ENCODE data around the gene GDPD5. TPM values are rescaled to one million over a fixed set of nuclear protein-coding genes. Genes with fewer than 3 reads are reported as not detected.
A peak's percentile ranks its signal among the peaks of the same experiment; 100 is the strongest.

The GDPD5 gene
- total and polyA plus RNA-seq, 2 donors (not counting 3 experiments of a cell fraction or from before 2014, with no cell fraction given), result 60.2 to 79.2 TPM

- intact Hi-C loops (cut with micrococcal nuclease) (no loop called here), dilution Hi-C loops (cut with MboI; ENCODE audit: extremely low pct_ligation_motif_present, low sequenced_read_pairs) (no loop called here)
- TSS peak; percentile 19 for BruUV-seq (replicated peaks)
- Histone ChIP-seq H4K20me1 (replicated peaks; ENCODE audit: control insufficient read depth, extremely low read depth, insufficient read depth, low read length) (no peaks in the 10 kb centered on the region), H3K9me1 (replicated peaks; ENCODE audit: control insufficient read depth, extremely low read depth, insufficient read depth, low read length) (no peaks in the 10 kb centered on the region), H3K4me1 (ENCODE audit: control insufficient read depth, extremely low read depth, insufficient read depth, low read length) (peaks cover 5% of the 10 kb centered on the region), H3K27me3 (ENCODE audit: control insufficient read depth in 2 of 2, insufficient read depth in 2 of 2, low read length in 2 of 2) (peaks cover 25 to 26% of the 10 kb centered on the region in 2 experiments), H3K4me2 (ENCODE audit: insufficient read depth, low read length) (no peak overlapping the region), H3K36me3 (ENCODE audit: control insufficient read depth in 2 of 2, extremely low read depth in 1 of 2, insufficient read depth in 2 of 2, low read length in 2 of 2) (peaks cover 0 to 34% of the 10 kb centered on the region in 2 experiments), H3K4me3 (replicated peaks in 1 of 3; ENCODE audit: insufficient read depth in 1 of 3, low read depth in 1 of 3, low read length in 3 of 3) (no peak overlapping the region), H3K9ac (replicated peaks; ENCODE audit: extremely low read depth, insufficient read depth, low read length) (no peak overlapping the region), H3K79me2 (ENCODE audit: control insufficient read depth, insufficient read depth, low read length) (no peaks in the 10 kb centered on the region), H3K9me3 (replicated peaks; ENCODE audit: control insufficient read depth, insufficient read depth, low read length) (no peaks in the 10 kb centered on the region), H3K27ac (ENCODE audit: insufficient read depth, low read depth, low read length) (no peak overlapping the region), H2AFZ (ENCODE audit: low read depth, low read length) (no peak overlapping the region)
- POLR2A ChIA-PET, result no interaction called here
- DNase-seq (ENCODE audit: low read depth, low spot score) (no peak), FAIRE-seq (no peak)
- CTCF ChIA-PET, result interaction anchor here (1.3 to 2.2 kb wide), 3 partner anchors 9 to 47 kb away, joined by 3 to 10 read pairs (median 6); no protein-coding TSS in a partner anchor
- TF ChIP-seq POLR2AphosphoS5 (IDR thresholded peaks at IDR 0.05; ENCODE audit: insufficient read depth, low read depth, low read length) (no peak), POLR2A (IDR thresholded peaks at IDR 0.05; ENCODE audit: low read depth, low read length) (no peak), MYC (IDR thresholded peaks at IDR 0.05; ENCODE audit: low read depth, low read length) (no peak), FOS (IDR thresholded peaks at IDR 0.05; ENCODE audit: borderline replicate concordance, insufficient read depth, low read length) (no peak), GATA2 (IDR thresholded peaks at IDR 0.05; ENCODE audit: insufficient read depth, insufficient read length, low read depth, low read length) (no peak), MAX (IDR thresholded peaks at IDR 0.05; ENCODE audit: insufficient read depth, insufficient read length) (no peak), JUN (IDR thresholded peaks at IDR 0.05; ENCODE audit: borderline replicate concordance, insufficient read depth, insufficient read length, low read depth) (no peak), EZH2 (IDR thresholded peaks at IDR 0.05; ENCODE audit: borderline replicate concordance, low read depth, low read length, severe bottlenecking) (no peak), CTCF (IDR thresholded peaks at IDR 0.05; ENCODE audit: extremely low read depth in 1 of 2, insufficient read depth in 1 of 2, low read depth in 1 of 2, low read length in 2 of 2) (no peak)
These were observed 90.7 kb downstream of the GDPD5 start for GRCh38 chr11:75434886-75435570.

All from endothelial cell of umbilical vein (primary cell).